HG02981 (cell line): ENCODE measurements around the gene PHGDH.

Experiments used
- ATAC-seq: cut with Tn5 transposase; IDR thresholded peaks from one replicate; pipeline ENCODE4 v1.9.1; 2021; ENCODE audit warnings: mild to moderate bottlenecking, moderate library complexity; ENCODE audit not compliant: unreplicated experiment

PHGDH gene

DNA sequence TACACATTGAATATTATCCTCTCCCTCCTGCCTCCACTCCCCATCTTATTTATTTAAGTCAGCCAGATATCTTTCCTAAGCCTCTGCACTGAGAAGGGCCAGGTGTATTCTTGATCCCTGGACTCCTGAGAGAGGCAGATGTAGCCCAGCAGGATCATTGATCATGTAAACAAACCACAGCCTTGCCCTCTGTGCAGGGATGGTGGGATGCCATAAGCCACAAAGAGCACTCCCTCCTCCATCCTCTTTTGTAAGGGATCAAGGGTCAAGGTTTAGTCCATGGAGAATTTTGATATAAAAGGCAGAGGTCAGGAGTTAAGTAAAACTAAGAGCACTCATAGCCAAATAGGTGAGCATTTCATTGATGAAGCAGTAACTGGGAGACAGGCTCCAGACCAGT lies 17.3 kb downstream of the PHGDH start:
- no peak for ATAC-seq

- ATAC-seq = no peak
These were observed 19.3 kb downstream of the PHGDH start for GRCh38 chr1:119731060-119731459.

DNA sequence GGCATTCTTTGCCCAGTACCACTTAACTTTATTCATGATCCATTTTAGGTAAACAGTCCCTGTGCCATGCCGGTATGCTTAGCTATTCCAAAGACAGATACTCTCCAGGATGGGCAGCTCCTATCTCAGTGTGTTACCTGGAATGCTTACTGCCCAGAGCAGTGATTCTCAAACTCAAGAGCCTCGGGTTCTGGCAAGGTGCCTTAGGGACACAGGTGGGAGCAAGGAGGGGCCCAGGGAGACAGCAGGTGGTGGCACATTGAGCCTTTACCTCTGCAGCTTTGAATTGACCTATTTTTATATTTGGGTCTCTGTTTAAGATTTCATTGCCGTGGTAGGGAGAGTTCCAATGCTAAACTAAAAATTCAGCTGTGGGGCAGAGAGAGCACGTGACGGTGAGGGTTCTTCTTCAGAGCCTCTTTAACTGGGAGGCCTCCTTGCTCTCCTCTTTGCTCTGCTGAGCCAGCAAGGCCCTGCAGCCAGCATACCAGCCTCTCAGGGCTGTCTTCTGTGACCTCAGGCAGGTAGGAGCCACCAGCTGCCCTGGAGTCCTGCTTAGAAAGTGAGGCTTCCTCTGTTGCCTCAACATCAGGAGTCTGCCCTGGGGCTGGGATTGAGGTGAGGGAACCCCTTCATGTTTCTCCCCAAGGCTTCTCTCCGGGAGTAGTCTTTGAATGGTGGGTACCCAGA lies 20.2 kb downstream of the PHGDH start:
- ATAC-seq = no peak

GRCh38 chr1:119732465-119733168 lies 20.9 kb downstream of the PHGDH start:
- ATAC-seq = no peak

DNA sequence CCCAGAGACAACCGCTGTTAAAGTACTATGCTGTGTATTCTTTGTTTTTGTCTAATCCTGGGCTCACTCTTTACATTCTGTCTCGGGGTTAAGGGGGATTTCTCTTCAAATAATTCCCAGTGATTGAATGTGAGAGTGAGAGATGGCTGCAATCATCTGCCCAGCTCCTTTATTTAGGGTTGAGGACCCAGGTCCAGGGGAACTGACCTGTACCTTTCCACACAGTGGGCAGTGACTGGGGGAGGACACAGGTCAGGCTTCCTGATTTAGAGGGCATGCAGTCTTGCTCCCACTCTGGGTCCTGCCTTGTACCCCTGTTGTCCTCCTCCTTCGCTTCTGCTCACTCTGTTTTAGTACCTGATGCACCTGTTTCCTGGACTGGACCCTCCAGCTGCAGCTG lies 22.0 kb downstream of the PHGDH start:
- no peak for ATAC-seq

GRCh38 chr1:119735217-119735616 lies 23.5 kb downstream of the PHGDH start:
- ATAC-seq = no peak

GRCh38 chr1:119736649-119737039 lies 24.9 kb downstream of the PHGDH start:
- no peak for ATAC-seq

DNA sequence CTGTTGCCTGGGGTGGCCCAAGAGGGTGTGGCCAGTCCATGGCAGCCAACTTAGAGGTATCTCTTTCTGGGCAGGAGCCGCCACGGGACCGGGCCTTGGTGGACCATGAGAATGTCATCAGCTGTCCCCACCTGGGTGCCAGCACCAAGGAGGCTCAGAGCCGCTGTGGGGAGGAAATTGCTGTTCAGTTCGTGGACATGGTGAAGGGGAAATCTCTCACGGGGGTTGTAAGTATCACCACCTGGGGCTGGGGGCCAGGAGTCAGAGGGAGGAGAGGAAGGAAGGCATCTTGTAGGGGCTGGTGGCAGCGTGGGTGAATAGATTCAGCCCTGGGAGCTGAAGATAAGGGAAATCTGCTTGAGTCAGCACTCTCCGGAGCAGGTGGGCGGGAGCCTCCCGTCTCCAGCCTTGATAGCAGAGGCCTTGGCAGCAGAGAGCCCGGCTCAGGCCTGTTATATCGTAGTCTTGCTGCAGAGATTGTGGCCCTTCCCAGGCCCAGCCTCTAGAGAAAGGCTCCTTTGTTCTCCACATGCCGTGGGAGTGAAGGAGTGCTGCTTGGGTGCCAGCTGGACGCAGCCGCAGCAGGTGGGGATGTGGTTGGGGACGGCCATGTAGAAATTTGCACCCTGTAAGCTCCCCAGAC lies 25.4 kb downstream of the PHGDH start:
- no peak for ATAC-seq

DNA sequence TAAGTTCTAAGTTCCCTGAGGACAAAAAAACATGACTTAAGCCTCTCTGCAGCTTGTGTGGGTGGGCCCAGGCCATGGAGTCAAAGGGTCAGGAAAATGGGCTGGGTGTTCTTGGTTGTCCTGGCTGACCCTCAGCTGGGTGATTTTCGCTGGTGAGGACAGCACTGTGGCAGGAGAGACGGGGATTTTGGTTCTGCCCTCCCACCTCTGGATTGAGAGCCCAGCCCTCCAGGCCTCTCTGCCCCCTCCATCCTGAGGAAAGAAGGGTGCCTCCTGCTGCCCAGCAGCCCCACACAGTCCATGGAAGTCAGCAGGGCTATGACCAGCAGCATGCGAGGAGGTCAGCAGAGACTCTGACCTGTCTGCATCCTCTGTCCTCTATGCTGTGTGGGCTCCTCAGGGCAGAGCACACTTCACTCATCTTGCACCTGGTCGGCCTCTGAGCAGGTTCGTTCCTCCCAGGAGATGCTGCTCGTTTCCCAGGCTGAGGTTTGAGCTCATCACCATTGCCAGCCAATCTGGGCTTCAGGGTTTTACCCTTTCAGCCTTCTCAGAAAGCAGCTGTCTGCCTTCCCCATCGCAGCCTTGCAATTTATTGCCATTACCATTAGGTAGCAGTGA lies 26.5 kb downstream of the PHGDH start:
- ATAC-seq = no peak

DNA sequence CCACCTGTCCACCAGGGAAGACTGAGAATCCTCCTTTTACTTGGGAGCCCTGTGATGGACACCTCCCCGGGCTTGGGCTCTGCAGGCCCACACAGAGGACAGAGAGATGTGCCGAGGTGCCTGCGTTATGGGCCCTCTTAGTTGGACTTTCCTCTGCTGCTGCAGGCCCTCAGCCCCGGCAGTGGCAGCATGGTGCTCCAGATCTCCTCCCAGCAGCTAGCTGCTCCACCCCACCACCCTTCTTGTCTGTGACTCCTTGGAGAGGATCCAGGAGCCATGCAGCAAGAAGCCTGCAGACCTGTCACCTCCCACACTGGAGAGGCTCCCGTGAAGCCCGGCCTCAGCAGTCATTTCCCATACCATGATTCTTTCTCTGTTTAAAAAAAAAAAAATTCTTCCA lies 27.4 kb downstream of the PHGDH start:
- no peak for ATAC-seq

DNA sequence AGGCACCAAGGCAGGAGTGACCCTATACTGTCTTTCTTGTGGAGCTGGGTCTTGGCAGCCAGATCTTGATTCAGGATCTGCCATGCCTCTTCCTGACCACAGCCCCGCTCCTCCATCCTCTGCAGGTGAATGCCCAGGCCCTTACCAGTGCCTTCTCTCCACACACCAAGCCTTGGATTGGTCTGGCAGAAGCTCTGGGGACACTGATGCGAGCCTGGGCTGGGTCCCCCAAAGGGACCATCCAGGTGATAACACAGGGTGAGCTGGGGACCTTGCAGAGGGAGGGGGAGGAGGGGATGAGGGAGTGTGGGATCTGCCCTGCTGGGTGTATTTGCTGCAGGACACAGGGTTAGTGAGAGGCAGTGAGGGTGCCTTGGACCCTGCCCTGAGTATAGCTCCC lies 28.5 kb downstream of the PHGDH start:
- ATAC-seq = no peak

DNA sequence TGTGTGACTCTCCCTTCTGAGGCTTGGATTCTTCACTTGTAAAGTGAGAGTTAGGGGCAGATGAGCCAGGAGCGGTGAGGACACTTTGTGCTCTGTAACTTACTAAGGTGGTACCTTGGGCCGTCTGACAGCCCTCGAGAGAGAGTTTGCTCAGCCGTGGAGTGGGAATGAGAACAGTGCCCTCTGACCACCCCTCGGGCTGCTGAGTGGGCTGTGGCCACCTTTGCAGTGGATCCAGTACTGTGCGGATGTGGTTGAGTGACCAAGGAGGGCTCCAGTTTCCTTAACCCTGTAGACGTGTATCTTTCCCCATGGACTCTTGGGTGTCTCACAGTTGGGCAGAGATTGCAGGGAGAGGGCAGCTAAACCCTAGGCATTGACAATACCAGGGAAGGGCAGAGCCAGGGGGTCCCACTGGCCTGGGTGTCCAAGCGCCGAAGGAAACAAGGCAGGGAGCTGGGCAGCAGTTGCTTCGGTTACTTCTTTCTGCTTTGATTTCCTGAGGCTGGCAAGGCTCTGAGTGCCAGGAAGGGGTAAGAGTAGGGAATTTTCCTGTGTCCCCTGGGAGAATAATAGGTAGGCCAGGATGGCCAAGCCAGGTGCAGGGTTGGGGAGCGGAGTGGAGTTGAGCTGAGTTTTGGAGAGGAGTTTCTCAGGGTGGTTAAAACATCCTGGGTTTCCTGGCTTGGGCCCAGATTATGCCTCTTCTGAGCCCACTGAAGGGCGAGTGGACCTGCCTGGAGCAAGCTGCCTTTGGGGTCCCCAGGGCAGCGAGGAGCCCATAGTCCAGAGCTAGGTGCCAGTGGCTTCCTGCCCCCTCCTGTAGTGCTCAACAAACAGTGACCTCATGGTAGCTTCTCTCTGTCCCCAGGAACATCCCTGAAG lies 29.4 kb downstream of the PHGDH start:
- ATAC-seq = no peak

GRCh38 chr1:119742202-119742601 lies 30.5 kb downstream of the PHGDH start:
- ATAC-seq = no peak

- ATAC-seq = no peak
These were observed 30.9 kb downstream of the PHGDH start for GRCh38 chr1:119742677-119743076.

- no peak for ATAC-seq
These were observed 31.6 kb downstream of the PHGDH start for GRCh38 chr1:119743308-119743707.

DNA sequence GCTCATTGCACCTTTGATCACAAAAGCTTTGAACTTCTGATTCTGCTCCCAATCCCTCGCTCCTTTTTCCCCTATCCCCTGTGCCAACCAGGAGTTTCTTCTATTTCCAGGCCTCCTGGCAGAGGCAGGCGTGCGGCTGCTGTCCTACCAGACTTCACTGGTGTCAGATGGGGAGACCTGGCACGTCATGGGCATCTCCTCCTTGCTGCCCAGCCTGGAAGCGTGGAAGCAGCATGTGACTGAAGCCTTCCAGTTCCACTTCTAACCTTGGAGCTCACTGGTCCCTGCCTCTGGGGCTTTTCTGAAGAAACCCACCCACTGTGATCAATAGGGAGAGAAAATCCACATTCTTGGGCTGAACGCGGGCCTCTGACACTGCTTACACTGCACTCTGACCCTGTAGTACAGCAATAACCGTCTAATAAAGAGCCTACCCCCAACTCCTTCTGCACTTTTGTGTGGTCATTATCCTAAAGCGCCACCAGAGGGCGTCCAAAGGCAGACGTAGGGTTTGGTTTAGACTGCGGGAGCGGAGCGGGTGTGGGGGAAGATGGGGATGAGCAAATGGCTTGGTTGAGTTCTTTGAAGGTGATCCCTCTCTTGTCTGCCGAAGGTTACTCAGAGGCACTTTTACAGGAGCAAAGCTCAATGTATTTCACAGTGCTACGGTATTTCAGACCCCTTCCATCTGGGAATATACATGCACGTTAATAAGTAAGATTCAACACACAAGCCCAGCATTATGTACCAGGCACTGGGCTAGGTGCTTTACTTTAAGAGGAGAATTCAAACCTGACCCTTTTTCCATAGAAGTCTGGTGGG lies 32.3 kb downstream of the PHGDH start:
- no peak for ATAC-seq

- no peak for ATAC-seq
These were observed 32.8 kb downstream of the PHGDH start for GRCh38 chr1:119744598-119744942.

- ATAC-seq = no peak
These were observed 33.3 kb downstream of the PHGDH start for GRCh38 chr1:119745034-119745433.

DNA sequence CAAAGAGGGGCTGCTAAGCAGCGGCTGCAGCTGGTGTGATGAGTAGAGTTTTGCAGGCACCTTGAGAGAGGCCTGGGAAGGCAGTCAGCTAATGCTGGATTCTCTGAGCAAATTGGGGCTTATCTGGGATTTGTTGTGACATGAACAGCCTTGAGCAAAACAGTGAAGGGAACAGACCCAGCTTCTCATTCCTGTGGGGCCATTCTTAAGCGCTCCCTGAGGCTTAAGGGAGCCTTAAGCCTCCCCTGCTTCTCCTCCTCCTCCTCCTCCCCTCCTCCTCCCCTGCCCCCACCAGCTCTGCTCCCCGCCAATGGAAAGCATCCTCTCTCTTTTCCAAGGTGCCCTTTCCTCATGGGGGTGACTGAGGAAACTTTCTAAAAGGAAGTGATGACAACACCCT lies 35.7 kb downstream of the PHGDH start:
- no peak for ATAC-seq

GRCh38 chr1:119748040-119748439 lies 36.3 kb downstream of the PHGDH start:
- ATAC-seq = no peak
